Measurements from ENCODE around the gene APP. TPM values are rescaled to one million over a fixed set of nuclear protein-coding genes. Genes with fewer than 3 reads are reported as not detected.
"Not testable (repeated sequence)": the region's sequence is repeated elsewhere in the genome, so short reads cannot be mapped to it uniquely, and the experiment has no call there.

Gene APP
- total RNA-seq, 1 donor from 2014 or later = 141 TPM

DNA sequence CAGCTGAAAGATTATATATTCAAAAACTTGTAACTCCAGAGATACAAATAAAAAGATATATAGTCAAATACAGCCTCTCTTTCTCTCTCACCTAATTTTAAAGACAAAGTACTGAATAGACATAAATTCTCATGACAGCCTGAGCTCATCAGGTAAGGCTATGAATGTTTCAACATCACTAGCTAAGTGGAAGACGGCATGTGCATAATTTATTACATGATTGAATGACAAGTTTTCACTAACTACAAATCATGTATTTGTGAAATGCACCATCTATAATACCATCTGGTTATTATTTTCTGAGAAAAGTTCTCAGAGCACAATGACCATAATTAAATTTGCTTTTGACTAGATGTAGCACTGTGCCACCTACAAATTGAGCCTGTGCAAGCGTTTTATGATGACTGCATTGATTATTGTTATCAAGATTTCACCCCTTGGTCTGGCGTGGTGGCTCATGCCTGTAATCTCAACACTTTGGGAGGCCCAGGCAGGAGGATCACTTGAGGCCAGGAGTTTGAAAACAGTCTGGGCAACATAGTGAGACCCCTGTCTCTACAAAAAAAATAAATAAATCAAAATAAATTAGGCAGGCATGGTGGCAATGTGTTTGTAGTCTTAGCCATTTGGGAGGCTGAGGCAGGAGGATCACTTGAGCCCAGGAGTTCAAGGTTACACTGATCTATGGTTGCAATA is 128.2 kb downstream of the APP start:
- H3K4me3 ChIP-seq (ENCODE audit: low read length in 3 of 3) = no peak overlapping the region
- no peak overlapping the region for H3K27ac ChIP-seq (ENCODE audit: low read depth, low read length)
- no peaks in the 10 kb centered on the region for H3K36me3 ChIP-seq (ENCODE audit: control insufficient read depth in 3 of 3, insufficient read depth in 3 of 3, low read length in 3 of 3)
- no peak overlapping the region for H3K9ac ChIP-seq (ENCODE audit: low read depth in 1 of 3, low read length in 3 of 3)
- H3K27me3 ChIP-seq (ENCODE audit: control insufficient read depth in 3 of 3, insufficient read depth in 3 of 3, low read length in 3 of 3) = no peaks in the 10 kb centered on the region
- H3K4me1 ChIP-seq (ENCODE audit: control insufficient read depth in 3 of 3, insufficient read depth in 3 of 3, low read length in 3 of 3) = no peaks in the 10 kb centered on the region
- no peaks in the 10 kb centered on the region for H3K9me3 ChIP-seq (ENCODE audit: control insufficient read depth in 3 of 3, low read length in 3 of 3)

- Histone ChIP-seq H3K9me3 (ENCODE audit: control insufficient read depth in 3 of 3, low read length in 3 of 3) (no peaks in the 10 kb centered on the region), H3K4me1 (ENCODE audit: control insufficient read depth in 3 of 3, insufficient read depth in 3 of 3, low read length in 3 of 3) (no peaks in the 10 kb centered on the region), H3K9ac (ENCODE audit: low read depth in 1 of 3, low read length in 3 of 3) (no peak overlapping the region), H3K27ac (ENCODE audit: low read depth, low read length) (no peak overlapping the region), H3K4me3 (ENCODE audit: low read length in 3 of 3) (no peak overlapping the region), H3K27me3 (ENCODE audit: control insufficient read depth in 3 of 3, insufficient read depth in 3 of 3, low read length in 3 of 3) (no peaks in the 10 kb centered on the region), H3K36me3 (ENCODE audit: control insufficient read depth in 3 of 3, insufficient read depth in 3 of 3, low read length in 3 of 3) (no peaks in the 10 kb centered on the region)
Measured at GRCh38 chr21:26041431-26042180, 129.0 kb downstream of the APP start.

DNA sequence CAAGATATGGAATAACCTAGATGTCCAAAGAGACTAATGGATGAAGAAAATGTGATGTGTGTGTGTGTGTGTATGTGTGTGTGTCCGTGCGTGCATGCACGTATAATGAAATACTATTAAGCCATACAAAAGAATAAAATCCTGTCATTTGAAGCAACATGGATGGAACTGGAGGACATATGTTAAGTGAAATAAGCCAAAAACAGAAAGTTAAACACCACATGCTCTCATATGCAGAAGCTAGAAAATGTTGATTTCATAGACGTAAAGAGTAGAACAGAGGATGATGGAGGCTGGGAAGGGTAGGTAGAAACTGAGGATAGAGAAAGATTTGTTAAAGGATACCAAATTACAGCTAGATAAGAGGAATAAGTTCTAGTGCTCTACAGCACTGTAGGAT is 133.7 kb downstream of the APP start:
- Histone ChIP-seq H3K9me3 (ENCODE audit: control insufficient read depth in 3 of 3, low read length in 3 of 3) (no peaks in the 10 kb centered on the region), H3K27me3 (ENCODE audit: control insufficient read depth in 3 of 3, insufficient read depth in 3 of 3, low read length in 3 of 3) (no peaks in the 10 kb centered on the region), H3K4me3 (ENCODE audit: low read length in 3 of 3) (no peak overlapping the region), H3K9ac (ENCODE audit: low read depth in 1 of 3, low read length in 3 of 3) (no peak overlapping the region), H3K27ac (ENCODE audit: low read depth, low read length) (no peak overlapping the region), H3K36me3 (ENCODE audit: control insufficient read depth in 3 of 3, insufficient read depth in 3 of 3, low read length in 3 of 3) (no peaks in the 10 kb centered on the region), H3K4me1 (ENCODE audit: control insufficient read depth in 3 of 3, insufficient read depth in 3 of 3, low read length in 3 of 3) (no peaks in the 10 kb centered on the region)

GRCh38 chr21:26032263-26032662 is 138.3 kb downstream of the APP start:
- Histone ChIP-seq H3K9me3 (ENCODE audit: control insufficient read depth in 3 of 3, low read length in 3 of 3) (no peaks in the 10 kb centered on the region), H3K36me3 (ENCODE audit: control insufficient read depth in 3 of 3, insufficient read depth in 3 of 3, low read length in 3 of 3) (no peaks in the 10 kb centered on the region), H3K9ac (ENCODE audit: low read depth in 1 of 3, low read length in 3 of 3) (no peak overlapping the region), H3K27ac (ENCODE audit: low read depth, low read length) (no peak overlapping the region), H3K4me3 (ENCODE audit: low read length in 3 of 3) (no peak overlapping the region), H3K27me3 (ENCODE audit: control insufficient read depth in 3 of 3, insufficient read depth in 3 of 3, low read length in 3 of 3) (no peaks in the 10 kb centered on the region), H3K4me1 (ENCODE audit: control insufficient read depth in 3 of 3, insufficient read depth in 3 of 3, low read length in 3 of 3) (no peaks in the 10 kb centered on the region)

GRCh38 chr21:26028183-26028582 is 142.4 kb downstream of the APP start:
- Histone ChIP-seq H3K36me3 (ENCODE audit: control insufficient read depth in 3 of 3, insufficient read depth in 3 of 3, low read length in 3 of 3) (no peaks in the 10 kb centered on the region), H3K9ac (ENCODE audit: low read depth in 1 of 3, low read length in 3 of 3) (no peak overlapping the region), H3K4me3 (ENCODE audit: low read length in 3 of 3) (no peak overlapping the region), H3K4me1 (ENCODE audit: control insufficient read depth in 3 of 3, insufficient read depth in 3 of 3, low read length in 3 of 3) (no peaks in the 10 kb centered on the region), H3K9me3 (ENCODE audit: control insufficient read depth in 3 of 3, low read length in 3 of 3) (no peaks in the 10 kb centered on the region), H3K27me3 (ENCODE audit: control insufficient read depth in 3 of 3, insufficient read depth in 3 of 3, low read length in 3 of 3) (no peaks in the 10 kb centered on the region), H3K27ac (ENCODE audit: low read depth, low read length) (no peak overlapping the region)

- H3K4me3 ChIP-seq (ENCODE audit: low read length in 3 of 3) = no peak overlapping the region
- no peaks in the 10 kb centered on the region for H3K27me3 ChIP-seq (ENCODE audit: control insufficient read depth in 3 of 3, insufficient read depth in 3 of 3, low read length in 3 of 3)
- no peak overlapping the region for H3K9ac ChIP-seq (ENCODE audit: low read depth in 1 of 3, low read length in 3 of 3)
- no peaks in the 10 kb centered on the region for H3K36me3 ChIP-seq (ENCODE audit: control insufficient read depth in 3 of 3, insufficient read depth in 3 of 3, low read length in 3 of 3)
- H3K9me3 ChIP-seq (ENCODE audit: control insufficient read depth in 3 of 3, low read length in 3 of 3) = no peaks in the 10 kb centered on the region
- H3K27ac ChIP-seq (ENCODE audit: low read depth, low read length) = no peak overlapping the region
- no peaks in the 10 kb centered on the region for H3K4me1 ChIP-seq (ENCODE audit: control insufficient read depth in 3 of 3, insufficient read depth in 3 of 3, low read length in 3 of 3)
Measured at GRCh38 chr21:26027696-26028095, 142.9 kb downstream of the APP start.

DNA sequence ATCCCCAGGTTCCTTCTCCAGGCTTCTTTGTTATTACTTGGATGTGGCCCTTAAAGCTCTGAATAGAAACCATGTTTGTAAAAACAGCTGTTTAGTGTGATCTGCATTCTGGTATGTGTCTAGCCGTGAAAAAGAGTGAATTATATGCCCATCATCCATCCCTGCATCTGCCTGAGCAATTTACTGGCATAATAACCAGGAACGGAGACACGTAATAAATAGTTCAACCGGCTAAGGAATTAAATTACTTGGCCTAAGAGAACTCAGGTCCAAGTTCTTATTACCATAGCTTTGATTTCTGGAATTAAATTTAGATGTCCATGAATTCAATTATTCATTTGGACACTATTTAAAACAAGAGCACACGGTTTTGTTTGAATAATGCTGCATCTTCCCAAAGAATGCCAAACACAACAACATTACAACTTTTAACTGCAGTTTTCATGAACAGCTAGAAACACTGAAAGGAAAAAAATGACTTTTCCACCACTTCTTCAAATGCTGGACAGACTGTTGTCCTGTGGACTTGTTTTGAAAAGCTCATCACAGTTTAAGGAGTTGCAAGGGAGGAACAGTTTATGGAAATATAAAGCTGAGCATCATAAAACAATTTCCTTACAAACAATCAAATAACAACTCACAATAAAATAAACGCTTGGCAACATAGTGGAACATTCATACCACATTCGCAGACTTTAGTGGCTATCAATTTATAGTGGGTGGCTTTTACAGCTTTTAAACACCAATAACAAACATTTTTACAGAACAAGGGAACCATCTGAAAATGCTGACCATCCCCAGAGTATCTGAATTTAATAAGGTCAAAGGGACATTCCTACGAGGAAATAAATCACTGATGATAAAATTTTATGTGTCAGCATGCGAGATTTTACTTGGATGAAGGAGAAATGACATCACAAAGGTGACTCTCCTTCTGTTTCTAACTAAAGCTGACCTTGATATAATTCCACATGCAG is 144.7 kb downstream of the APP start:
- Histone ChIP-seq H3K9me3 (ENCODE audit: control insufficient read depth in 3 of 3, low read length in 3 of 3) (no peaks in the 10 kb centered on the region), H3K4me3 (ENCODE audit: low read length in 3 of 3) (no peak overlapping the region), H3K4me1 (ENCODE audit: control insufficient read depth in 3 of 3, insufficient read depth in 3 of 3, low read length in 3 of 3) (no peaks in the 10 kb centered on the region), H3K27ac (ENCODE audit: low read depth, low read length) (no peak overlapping the region), H3K9ac (ENCODE audit: low read depth in 1 of 3, low read length in 3 of 3) (no peak overlapping the region), H3K36me3 (ENCODE audit: control insufficient read depth in 3 of 3, insufficient read depth in 3 of 3, low read length in 3 of 3) (peaks cover 0 to 2% (median 0%) of the 10 kb centered on the region in 3 donors), H3K27me3 (ENCODE audit: control insufficient read depth in 3 of 3, insufficient read depth in 3 of 3, low read length in 3 of 3) (no peaks in the 10 kb centered on the region)

DNA sequence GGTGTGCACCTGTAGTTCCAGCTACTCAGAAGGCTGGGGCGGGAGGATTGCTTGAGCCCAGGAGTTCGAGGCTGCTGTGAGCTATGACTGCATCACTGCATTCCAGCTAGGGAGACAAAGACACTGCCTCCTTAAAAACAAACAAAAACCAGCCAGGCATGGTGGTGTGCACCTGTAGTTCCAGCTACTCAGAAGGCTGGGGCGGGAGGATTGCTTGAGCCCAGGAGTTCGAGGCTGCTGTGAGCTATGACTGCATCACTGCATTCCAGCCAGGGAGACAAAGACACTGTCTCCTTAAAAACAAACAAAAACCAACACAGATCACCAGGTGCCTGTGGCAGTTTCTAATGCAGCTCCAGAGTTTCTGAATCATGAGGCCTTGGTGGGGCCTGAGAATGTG is 147.2 kb downstream of the APP start:
- H3K4me3 ChIP-seq (ENCODE audit: low read length in 3 of 3); H3K9ac ChIP-seq (ENCODE audit: low read depth in 1 of 3, low read length in 3 of 3); H3K4me1 ChIP-seq (ENCODE audit: control insufficient read depth in 3 of 3, insufficient read depth in 3 of 3, low read length in 3 of 3); H3K27ac ChIP-seq (ENCODE audit: low read depth, low read length); H3K9me3 ChIP-seq (ENCODE audit: control insufficient read depth in 3 of 3, low read length in 3 of 3); H3K36me3 ChIP-seq (ENCODE audit: control insufficient read depth in 3 of 3, insufficient read depth in 3 of 3, low read length in 3 of 3); H3K27me3 ChIP-seq (ENCODE audit: control insufficient read depth in 3 of 3, insufficient read depth in 3 of 3, low read length in 3 of 3): not testable (repeated sequence)

DNA sequence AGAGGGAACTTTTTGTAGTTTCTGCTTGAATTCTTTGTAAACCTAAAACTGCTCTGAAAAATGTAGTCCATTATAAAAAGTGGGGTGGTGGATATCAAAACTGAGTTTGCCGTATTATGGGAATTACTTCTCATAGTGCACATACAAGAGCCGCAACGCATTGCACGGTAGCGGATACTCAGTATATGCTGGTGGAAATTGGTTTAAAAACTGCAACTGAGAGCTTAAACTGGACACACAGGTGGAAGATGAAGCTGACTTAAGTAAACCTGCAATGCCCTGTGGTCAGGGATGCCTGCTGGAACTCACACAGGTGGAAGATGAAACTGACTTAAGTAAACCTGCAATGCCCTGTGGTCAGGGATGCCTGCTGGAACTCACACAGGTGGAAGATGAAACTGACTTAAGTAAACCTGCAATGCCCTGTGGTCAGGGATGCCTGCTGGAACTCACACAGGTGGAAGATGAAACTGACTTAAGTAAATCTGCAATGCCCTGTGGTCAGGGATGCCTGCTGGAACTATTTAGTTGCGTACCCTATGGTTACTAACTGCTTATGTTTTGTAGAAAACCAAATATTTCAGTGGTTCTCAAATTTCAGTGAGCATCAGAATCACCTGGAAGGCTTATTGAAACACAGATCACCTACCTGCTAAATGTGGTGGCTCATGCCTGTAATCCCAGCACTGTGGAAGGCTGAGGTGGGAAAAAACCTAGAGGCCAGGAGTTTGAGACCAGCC is 147.8 kb downstream of the APP start:
- H3K36me3 ChIP-seq (ENCODE audit: control insufficient read depth in 3 of 3, insufficient read depth in 3 of 3, low read length in 3 of 3); H3K27ac ChIP-seq (ENCODE audit: low read depth, low read length); H3K27me3 ChIP-seq (ENCODE audit: control insufficient read depth in 3 of 3, insufficient read depth in 3 of 3, low read length in 3 of 3); H3K4me1 ChIP-seq (ENCODE audit: control insufficient read depth in 3 of 3, insufficient read depth in 3 of 3, low read length in 3 of 3); H3K9me3 ChIP-seq (ENCODE audit: control insufficient read depth in 3 of 3, low read length in 3 of 3); H3K4me3 ChIP-seq (ENCODE audit: low read length in 3 of 3); H3K9ac ChIP-seq (ENCODE audit: low read depth in 1 of 3, low read length in 3 of 3): not testable (repeated sequence)

Measured in skeletal muscle tissue (tissue), 4 donors.